ENCODE measurements around the gene SNX10.
"Not testable (repeated sequence)": the region's sequence is repeated elsewhere in the genome, so short reads cannot be mapped to it uniquely, and the experiment has no call there.

The SNX10 gene

GRCh38 chr7:26280723-26281122 is 10.9 kb upstream of the SNX10 start:
- peaks cover 8% of the 10 kb centered on the region for H3K4me1 ChIP-seq (ENCODE audit: control insufficient read depth, insufficient read depth, low read length)
- H3K27me3 ChIP-seq (replicated peaks; ENCODE audit: control insufficient read depth, insufficient read depth, low read length) = no peaks in the 10 kb centered on the region
- no peak overlapping the region for H3K9ac ChIP-seq (ENCODE audit: low read length)
- no peak overlapping the region for H3K4me3 ChIP-seq (ENCODE audit: low read length)
- no peak for DNase-seq (ENCODE audit: low read depth)
- H3K9me3 ChIP-seq (ENCODE audit: control insufficient read depth, low read length) = no peaks in the 10 kb centered on the region
- H3K36me3 ChIP-seq (ENCODE audit: control insufficient read depth, insufficient read depth, low read length, severe bottlenecking) = no peaks in the 10 kb centered on the region

GRCh38 chr7:26284477-26284876 is 7.2 kb upstream of the SNX10 start:
- DNase-seq (ENCODE audit: low read depth) = no peak
- Histone ChIP-seq H3K9me3 (ENCODE audit: control insufficient read depth, low read length) (no peaks in the 10 kb centered on the region), H3K36me3 (ENCODE audit: control insufficient read depth, insufficient read depth, low read length, severe bottlenecking) (no peaks in the 10 kb centered on the region), H3K4me3 (ENCODE audit: low read length) (no peak overlapping the region), H3K9ac (ENCODE audit: low read length) (no peak overlapping the region), H3K27me3 (replicated peaks; ENCODE audit: control insufficient read depth, insufficient read depth, low read length) (no peaks in the 10 kb centered on the region), H3K4me1 (ENCODE audit: control insufficient read depth, insufficient read depth, low read length) (peaks cover 10% of the 10 kb centered on the region)

DNA sequence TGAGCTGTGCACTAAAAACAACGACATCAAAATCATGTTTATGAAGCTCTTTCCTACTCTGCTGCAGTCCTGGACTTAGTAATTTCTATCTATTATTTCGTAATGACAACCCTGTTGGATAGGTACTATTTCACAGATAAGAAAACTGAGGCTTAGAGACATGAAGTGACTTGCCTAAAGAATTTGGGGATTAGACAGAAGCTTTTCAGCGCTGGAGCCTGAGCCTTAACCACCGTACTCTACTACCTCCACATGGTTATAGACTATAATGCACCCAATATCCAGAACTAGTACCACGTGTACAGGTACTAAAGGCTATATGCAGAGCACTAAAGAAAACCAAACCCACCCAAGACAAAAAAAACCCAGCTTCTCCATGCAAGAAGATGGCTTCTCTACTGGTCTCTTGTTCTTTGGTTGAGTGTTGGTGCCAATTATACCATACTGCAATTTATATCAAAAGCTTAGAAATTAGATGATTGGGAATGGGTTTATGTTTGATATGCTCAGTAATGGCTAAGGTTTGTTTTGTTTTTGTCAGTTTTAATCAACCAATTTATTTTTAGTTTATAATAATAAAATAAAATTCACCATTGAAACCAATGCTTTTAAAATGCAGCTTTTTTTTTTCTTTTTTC is 6.5 kb upstream of the SNX10 start:
- DNase-seq (ENCODE audit: low read depth) = no peak
- H3K27me3 ChIP-seq (replicated peaks; ENCODE audit: control insufficient read depth, insufficient read depth, low read length) = no peaks in the 10 kb centered on the region
- H3K4me1 ChIP-seq (ENCODE audit: control insufficient read depth, insufficient read depth, low read length) = peaks cover 10% of the 10 kb centered on the region
- no peak overlapping the region for H3K9ac ChIP-seq (ENCODE audit: low read length)
- H3K36me3 ChIP-seq (ENCODE audit: control insufficient read depth, insufficient read depth, low read length, severe bottlenecking) = no peaks in the 10 kb centered on the region
- H3K9me3 ChIP-seq (ENCODE audit: control insufficient read depth, low read length) = no peaks in the 10 kb centered on the region
- H3K4me3 ChIP-seq (ENCODE audit: low read length) = no peak overlapping the region

GRCh38 chr7:26286157-26286556 is 5.5 kb upstream of the SNX10 start:
- DNase-seq (ENCODE audit: low read depth) = no peak
- no peak overlapping the region for H3K4me3 ChIP-seq (ENCODE audit: low read length)
- no peaks in the 10 kb centered on the region for H3K9me3 ChIP-seq (ENCODE audit: control insufficient read depth, low read length)
- H3K4me1 ChIP-seq (ENCODE audit: control insufficient read depth, insufficient read depth, low read length) = peaks cover 10% of the 10 kb centered on the region
- no peaks in the 10 kb centered on the region for H3K36me3 ChIP-seq (ENCODE audit: control insufficient read depth, insufficient read depth, low read length, severe bottlenecking)
- H3K9ac ChIP-seq (ENCODE audit: low read length) = no peak overlapping the region
- H3K27me3 ChIP-seq (replicated peaks; ENCODE audit: control insufficient read depth, insufficient read depth, low read length) = no peaks in the 10 kb centered on the region

DNA sequence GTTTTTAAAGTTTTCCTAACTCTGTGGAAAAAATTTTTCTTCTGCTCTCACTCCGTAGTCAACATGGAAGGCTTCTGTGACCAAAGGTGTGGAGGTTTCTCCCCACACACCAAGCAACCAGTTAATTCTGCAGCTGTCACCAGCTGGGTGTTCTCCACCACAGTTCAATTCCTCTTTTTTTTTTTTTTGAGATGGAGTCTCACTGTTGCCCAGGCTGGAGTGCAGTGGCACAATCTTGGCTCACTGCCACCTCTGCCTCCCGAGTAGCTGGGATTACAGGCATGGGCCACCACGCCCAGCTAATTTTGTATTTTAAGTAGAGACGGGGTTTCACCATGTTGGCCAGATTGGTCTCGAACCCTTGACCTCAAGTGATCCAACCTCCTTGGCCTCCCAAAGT is 3.5 kb upstream of the SNX10 start:
- not testable (repeated sequence) for H3K27me3 ChIP-seq (replicated peaks; ENCODE audit: control insufficient read depth, insufficient read depth, low read length); H3K9me3 ChIP-seq (ENCODE audit: control insufficient read depth, low read length); DNase-seq (ENCODE audit: low read depth); H3K4me3 ChIP-seq (ENCODE audit: low read length); H3K36me3 ChIP-seq (ENCODE audit: control insufficient read depth, insufficient read depth, low read length, severe bottlenecking); H3K9ac ChIP-seq (ENCODE audit: low read length)
- peaks cover 15% of the 10 kb centered on the region for H3K4me1 ChIP-seq (ENCODE audit: control insufficient read depth, insufficient read depth, low read length)

GRCh38 chr7:26291251-26291650 is 411 bp upstream of the SNX10 start:
- Histone ChIP-seq H3K27me3 (replicated peaks; ENCODE audit: control insufficient read depth, insufficient read depth, low read length) (no peaks in the 10 kb centered on the region), H3K9me3 (ENCODE audit: control insufficient read depth, low read length) (no peaks in the 10 kb centered on the region), H3K9ac (ENCODE audit: low read length) (peak overlapping the region; percentile 86), H3K4me1 (ENCODE audit: control insufficient read depth, insufficient read depth, low read length) (peaks cover 9% of the 10 kb centered on the region), H3K36me3 (ENCODE audit: control insufficient read depth, insufficient read depth, low read length, severe bottlenecking) (no peaks in the 10 kb centered on the region), H3K4me3 (ENCODE audit: low read length) (peak overlapping the region; percentile 84)
- no peak for DNase-seq (ENCODE audit: low read depth)

DNA sequence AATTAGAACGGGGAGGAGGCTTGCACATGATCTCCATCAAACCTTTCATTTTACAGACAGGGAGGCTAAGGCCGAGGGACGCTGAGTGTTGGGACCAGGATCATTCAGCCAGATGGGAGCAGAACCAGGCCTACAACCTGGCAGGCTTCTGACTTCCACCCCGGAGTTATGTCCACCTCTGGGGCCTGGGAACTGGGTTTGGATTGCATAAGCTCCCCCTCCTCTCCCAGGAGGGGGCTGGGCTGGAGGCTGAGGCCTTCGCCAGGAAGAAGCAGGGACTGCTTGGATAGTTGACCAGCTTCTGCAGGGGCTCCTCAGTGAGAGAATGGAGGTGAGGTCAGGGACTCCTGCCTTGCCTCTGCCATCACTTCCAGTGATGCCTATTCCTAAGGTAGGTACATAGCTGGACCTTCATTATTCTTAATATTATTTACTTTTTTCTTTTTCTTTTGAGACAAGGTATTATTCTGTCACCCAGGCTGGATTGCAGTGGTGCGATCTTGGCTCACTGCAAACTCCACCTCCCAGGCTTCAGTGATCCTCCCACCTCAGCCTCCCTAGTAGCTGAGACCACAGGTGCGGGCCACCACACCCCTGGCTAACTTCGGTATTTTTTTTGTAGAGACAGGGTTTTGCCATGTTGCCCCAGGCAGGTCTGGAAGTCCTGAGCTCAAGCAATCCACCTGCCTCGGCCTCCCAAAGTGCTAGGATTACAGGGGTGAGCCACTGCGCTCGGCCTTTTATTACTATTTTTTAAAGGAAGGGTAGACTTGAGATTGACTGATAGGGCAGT is 1.3 kb downstream of the SNX10 start:
- Histone ChIP-seq H3K4me3 (ENCODE audit: low read length) (peak overlapping the region; percentile 84), H3K4me1 (ENCODE audit: control insufficient read depth, insufficient read depth, low read length) (peaks cover 5% of the 10 kb centered on the region), H3K27me3 (replicated peaks; ENCODE audit: control insufficient read depth, insufficient read depth, low read length) (no peaks in the 10 kb centered on the region), H3K9ac (ENCODE audit: low read length) (no peak overlapping the region), H3K36me3 (ENCODE audit: control insufficient read depth, insufficient read depth, low read length, severe bottlenecking) (no peaks in the 10 kb centered on the region), H3K9me3 (ENCODE audit: control insufficient read depth, low read length) (no peaks in the 10 kb centered on the region)
- no peak for DNase-seq (ENCODE audit: low read depth)

GRCh38 chr7:26293569-26294308 is 2.1 kb downstream of the SNX10 start:
- H3K9ac ChIP-seq (ENCODE audit: low read length) = no peak overlapping the region

GRCh38 chr7:26295015-26295414 is 3.4 kb downstream of the SNX10 start:
- Histone ChIP-seq H3K9ac (ENCODE audit: low read length) (no peak overlapping the region), H3K4me3 (ENCODE audit: low read length) (no peak overlapping the region), H3K36me3 (ENCODE audit: control insufficient read depth, insufficient read depth, low read length, severe bottlenecking) (no peaks in the 10 kb centered on the region), H3K27me3 (replicated peaks; ENCODE audit: control insufficient read depth, insufficient read depth, low read length) (no peaks in the 10 kb centered on the region), H3K9me3 (ENCODE audit: control insufficient read depth, low read length) (no peaks in the 10 kb centered on the region), H3K4me1 (ENCODE audit: control insufficient read depth, insufficient read depth, low read length) (peaks cover 5% of the 10 kb centered on the region)
- no peak for DNase-seq (ENCODE audit: low read depth)

More at GRCh38 chr7:26293569-26294308, 2.1 kb downstream of the SNX10 start:
- Histone ChIP-seq H3K9me3 (ENCODE audit: control insufficient read depth, low read length) (no peaks in the 10 kb centered on the region), H3K4me3 (ENCODE audit: low read length) (no peak overlapping the region), H3K27me3 (replicated peaks; ENCODE audit: control insufficient read depth, insufficient read depth, low read length) (no peaks in the 10 kb centered on the region), H3K4me1 (ENCODE audit: control insufficient read depth, insufficient read depth, low read length) (peaks cover 5% of the 10 kb centered on the region), H3K36me3 (ENCODE audit: control insufficient read depth, insufficient read depth, low read length, severe bottlenecking) (no peaks in the 10 kb centered on the region)
- no peak for DNase-seq (ENCODE audit: low read depth)

GRCh38 chr7:26295586-26295985 is 3.9 kb downstream of the SNX10 start:
- Histone ChIP-seq H3K9me3 (ENCODE audit: control insufficient read depth, low read length) (no peaks in the 10 kb centered on the region), H3K4me1 (ENCODE audit: control insufficient read depth, insufficient read depth, low read length) (peaks cover 5% of the 10 kb centered on the region), H3K36me3 (ENCODE audit: control insufficient read depth, insufficient read depth, low read length, severe bottlenecking) (no peaks in the 10 kb centered on the region), H3K4me3 (ENCODE audit: low read length) (no peak overlapping the region), H3K27me3 (replicated peaks; ENCODE audit: control insufficient read depth, insufficient read depth, low read length) (no peaks in the 10 kb centered on the region), H3K9ac (ENCODE audit: low read length) (no peak overlapping the region)
- DNase-seq (ENCODE audit: low read depth) = no peak

- Histone ChIP-seq H3K9ac (ENCODE audit: low read length) (no peak overlapping the region), H3K36me3 (ENCODE audit: control insufficient read depth, insufficient read depth, low read length, severe bottlenecking) (no peaks in the 10 kb centered on the region), H3K27me3 (replicated peaks; ENCODE audit: control insufficient read depth, insufficient read depth, low read length) (no peaks in the 10 kb centered on the region), H3K4me3 (ENCODE audit: low read length) (no peak overlapping the region), H3K9me3 (ENCODE audit: control insufficient read depth, low read length) (no peaks in the 10 kb centered on the region), H3K4me1 (ENCODE audit: control insufficient read depth, insufficient read depth, low read length) (peaks cover 3% of the 10 kb centered on the region)
- no peak for DNase-seq (ENCODE audit: low read depth)
Observed at GRCh38 chr7:26298472-26299058, 6.9 kb downstream of the SNX10 start.

Data from adipocyte (in vitro differentiated cells).